ENCODE results near the gene NFRKB.

Gene NFRKB

GRCh38 chr11:129854232-129854805, 41.1 kb downstream of the NFRKB start:
- Histone ChIP-seq H3K4me1 (ENCODE audit: insufficient read depth, low read length, severe bottlenecking) (peaks cover 12% of the 10 kb centered on the region), H3K9me2 (ENCODE audit: low read depth, low read length) (no peaks in the 10 kb centered on the region), H3K4me2 (ENCODE audit: low read length) (no peak overlapping the region; the same call in 1 of the 2 replicates), H3K36me3 (ENCODE audit: insufficient read depth, low read length) (no peaks in the 10 kb centered on the region; the same call in 1 of the 2 replicates), H3K79me2 (ENCODE audit: insufficient read depth, low read length) (no peaks in the 10 kb centered on the region), H3K9ac (ENCODE audit: low read length) (no peak overlapping the region), H3K27ac (ENCODE audit: low read depth, low read length, poor library complexity, severe bottlenecking) (no peak overlapping the region), H3K9me3 (ENCODE audit: low read length) (no peaks in the 10 kb centered on the region), H4K20me1 (ENCODE audit: insufficient read depth, low read length) (no peaks in the 10 kb centered on the region), H3F3A (ENCODE audit: insufficient read depth, low read length) (no peaks in the 10 kb centered on the region), H2AFZ (ENCODE audit: low read length) (no peak overlapping the region), H3K4me3 (ENCODE audit: low read depth, low read length, poor library complexity, severe bottlenecking) (no peak overlapping the region), H3K27me3 (ENCODE audit: insufficient read depth, low read length) (no peaks in the 10 kb centered on the region)
- no peak for TF ChIP-seq CTCF (IDR thresholded peaks at IDR 0.05; ENCODE audit: low read length)
- no peak for TF ChIP-seq EZH2 (IDR thresholded peaks at IDR 0.05; ENCODE audit: borderline replicate concordance, low read length)

GRCh38 chr11:129853518-129854231, 41.7 kb downstream of the NFRKB start:
- H3K79me2 ChIP-seq (ENCODE audit: insufficient read depth, low read length): no peaks in the 10 kb centered on the region
- H3K27me3 ChIP-seq (ENCODE audit: insufficient read depth, low read length): no peaks in the 10 kb centered on the region
- peaks cover 12% of the 10 kb centered on the region for H3K4me1 ChIP-seq (ENCODE audit: insufficient read depth, low read length, severe bottlenecking)
- no peaks in the 10 kb centered on the region for H3K9me2 ChIP-seq (ENCODE audit: low read depth, low read length)
- H3K36me3 ChIP-seq (ENCODE audit: insufficient read depth, low read length): no peaks in the 10 kb centered on the region; the same call in 1 of the 2 replicates
- no peak overlapping the region for H3K4me3 ChIP-seq (ENCODE audit: low read depth, low read length, poor library complexity, severe bottlenecking)
- H3K4me2 ChIP-seq (ENCODE audit: low read length): no peak overlapping the region; the same call in 1 of the 2 replicates
- H2AFZ ChIP-seq (ENCODE audit: low read length): no peak overlapping the region
- no peaks in the 10 kb centered on the region for H4K20me1 ChIP-seq (ENCODE audit: insufficient read depth, low read length)
- TF ChIP-seq EZH2 (IDR thresholded peaks at IDR 0.05; ENCODE audit: borderline replicate concordance, low read length) (no peak), CTCF (IDR thresholded peaks at IDR 0.05; ENCODE audit: low read length) (no peak)
- no peak overlapping the region for H3K27ac ChIP-seq (ENCODE audit: low read depth, low read length, poor library complexity, severe bottlenecking)
- H3K9ac ChIP-seq (ENCODE audit: low read length): no peak overlapping the region
- no peaks in the 10 kb centered on the region for H3K9me3 ChIP-seq (ENCODE audit: low read length)
- no peaks in the 10 kb centered on the region for H3F3A ChIP-seq (ENCODE audit: insufficient read depth, low read length)

GRCh38 chr11:129852125-129852740, 43.1 kb downstream of the NFRKB start:
- Histone ChIP-seq H3K27ac (ENCODE audit: low read depth, low read length, poor library complexity, severe bottlenecking) (no peak overlapping the region), H3K9me3 (ENCODE audit: low read length) (no peaks in the 10 kb centered on the region), H3K4me2 (ENCODE audit: low read length) (no peak overlapping the region), H2AFZ (ENCODE audit: low read length) (no peak overlapping the region), H3K9me2 (ENCODE audit: low read depth, low read length) (no peaks in the 10 kb centered on the region), H3K79me2 (ENCODE audit: insufficient read depth, low read length) (no peaks in the 10 kb centered on the region), H3F3A (ENCODE audit: insufficient read depth, low read length) (no peaks in the 10 kb centered on the region), H3K9ac (ENCODE audit: low read length) (no peak overlapping the region), H3K36me3 (ENCODE audit: insufficient read depth, low read length) (no peaks in the 10 kb centered on the region), H3K4me3 (ENCODE audit: low read depth, low read length, poor library complexity, severe bottlenecking) (no peak overlapping the region), H4K20me1 (ENCODE audit: insufficient read depth, low read length) (no peaks in the 10 kb centered on the region), H3K27me3 (ENCODE audit: insufficient read depth, low read length) (no peaks in the 10 kb centered on the region), H3K4me1 (ENCODE audit: insufficient read depth, low read length, severe bottlenecking) (peaks cover 12% of the 10 kb centered on the region)
- no peak for TF ChIP-seq EZH2 (IDR thresholded peaks at IDR 0.05; ENCODE audit: borderline replicate concordance, low read length)
- no peak for TF ChIP-seq CTCF (IDR thresholded peaks at IDR 0.05; ENCODE audit: low read length)
